GM12891 (cell line): ENCODE measurements around the gene METRNL.

Source experiments
- PAX5 ChIP-seq: IDR thresholded peaks from 2 replicates; pipeline ENCODE4 v1.6.1; 2011; ENCODE audit warnings: low read length, moderate library complexity, mild to moderate bottlenecking; ENCODE audit not compliant: insufficient read depth, severe bottlenecking
- POLR2A ChIP-seq: IDR thresholded peaks from 2 replicates; pipeline ENCODE4 v1.6.1; 2011; ENCODE audit warnings: low read depth, low read length, control low read depth
- POLR2AphosphoS5 ChIP-seq: IDR thresholded peaks from 2 replicates; pipeline ENCODE4 v1.6.1; 2011; ENCODE audit warnings: low read depth, low read length, control low read depth
- SPI1 ChIP-seq: IDR thresholded peaks from 2 replicates; pipeline ENCODE4 v1.6.1; 2011; ENCODE audit warnings: low read depth, low read length, control low read depth
- TAF1 ChIP-seq: IDR thresholded peaks from 2 replicates; pipeline ENCODE4 v1.6.1; 2011; ENCODE audit warnings: low read depth, low read length, control low read depth

DNA sequence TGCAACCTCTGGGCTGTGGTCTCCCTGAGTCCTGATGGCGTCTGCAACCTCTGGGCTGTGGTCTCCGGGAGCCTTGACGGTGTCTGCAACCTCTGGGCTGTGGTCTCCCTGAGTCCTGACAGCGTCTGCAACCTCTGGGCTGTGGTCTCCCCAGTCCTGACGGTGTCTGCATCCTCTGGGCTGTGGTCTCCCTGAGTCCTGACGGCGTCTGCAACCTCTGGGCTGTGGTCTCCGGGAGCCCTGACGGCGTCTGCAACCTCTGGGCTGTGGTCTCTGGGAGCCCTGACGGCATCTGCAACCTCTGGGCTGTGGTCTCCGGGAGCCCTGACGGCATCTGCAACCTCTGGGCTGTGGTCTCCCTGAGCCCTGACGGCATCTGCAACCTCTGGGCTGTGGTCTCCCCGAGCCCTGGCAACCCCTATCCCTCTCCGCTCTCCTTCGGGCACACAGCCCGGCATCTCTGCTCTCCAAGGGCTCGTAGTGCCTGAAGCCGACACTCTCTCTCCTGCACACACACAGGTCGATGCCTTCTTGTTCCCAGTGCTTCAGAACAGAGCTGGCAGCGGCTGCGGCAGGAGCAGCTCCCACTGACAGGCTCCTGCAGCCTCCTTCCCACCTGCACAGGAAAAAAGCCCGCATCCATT, 45.6 kb downstream of the METRNL start:
- TF ChIP-seq POLR2AphosphoS5, result no peak
- no peak for TF ChIP-seq POLR2A
- no peak for TF ChIP-seq SPI1
- no peak for TF ChIP-seq TAF1
- no peak for TF ChIP-seq PAX5
